SK-N-SH (cell line): ENCODE measurements around the gene LIME1.

ENCODE experiments used
- CHD2 ChIP-seq: fragments of 150-350 bp; IDR thresholded peaks from 2 replicates; pipeline ENCODE4 v1.6.1; 2018; ENCODE audit warnings: low read length; ENCODE audit not compliant: partially characterized antibody
- EZH2phosphoT487 ChIP-seq: fragments of 200-600 bp; sonication (generic); IDR thresholded peaks from 2 replicates; pipeline ENCODE4 v1.6.1; 2017; ENCODE audit warnings: low read depth, mixed run types, mild to moderate bottlenecking, antibody characterized with exemption, moderate library complexity, borderline replicate concordance
- FOXM1 ChIP-seq: IDR thresholded peaks from 2 replicates; pipeline ENCODE4 v1.4.0; 2012; ENCODE audit warnings: low read depth, mild to moderate bottlenecking
- GABPA ChIP-seq: IDR thresholded peaks from 2 replicates; pipeline ENCODE4 v1.4.0; 2012; ENCODE audit warnings: low read depth, mild to moderate bottlenecking
- JUND ChIP-seq: IDR thresholded peaks from 2 replicates; pipeline ENCODE4 v1.4.0; 2012
- POLR2AphosphoS5 ChIP-seq: IDR thresholded peaks from 2 replicates; pipeline ENCODE4 v1.6.1; 2012; ENCODE audit warnings: low read depth, low read length
- TF ChIP-seq, protein P1 (sequence below): IDR thresholded peaks from 2 replicates; pipeline ENCODE4 v1.6.1; 2012; ENCODE audit warnings: mild to moderate bottlenecking, low read depth, low read length, moderate library complexity
- TF ChIP-seq, protein P2 (sequence below): fragments of 200-600 bp; sonication (generic); IDR thresholded peaks from 2 replicates; pipeline ENCODE4 v1.6.1; 2017; ENCODE audit warnings: antibody characterized with exemption, mild to moderate bottlenecking, moderate library complexity

DNA sequence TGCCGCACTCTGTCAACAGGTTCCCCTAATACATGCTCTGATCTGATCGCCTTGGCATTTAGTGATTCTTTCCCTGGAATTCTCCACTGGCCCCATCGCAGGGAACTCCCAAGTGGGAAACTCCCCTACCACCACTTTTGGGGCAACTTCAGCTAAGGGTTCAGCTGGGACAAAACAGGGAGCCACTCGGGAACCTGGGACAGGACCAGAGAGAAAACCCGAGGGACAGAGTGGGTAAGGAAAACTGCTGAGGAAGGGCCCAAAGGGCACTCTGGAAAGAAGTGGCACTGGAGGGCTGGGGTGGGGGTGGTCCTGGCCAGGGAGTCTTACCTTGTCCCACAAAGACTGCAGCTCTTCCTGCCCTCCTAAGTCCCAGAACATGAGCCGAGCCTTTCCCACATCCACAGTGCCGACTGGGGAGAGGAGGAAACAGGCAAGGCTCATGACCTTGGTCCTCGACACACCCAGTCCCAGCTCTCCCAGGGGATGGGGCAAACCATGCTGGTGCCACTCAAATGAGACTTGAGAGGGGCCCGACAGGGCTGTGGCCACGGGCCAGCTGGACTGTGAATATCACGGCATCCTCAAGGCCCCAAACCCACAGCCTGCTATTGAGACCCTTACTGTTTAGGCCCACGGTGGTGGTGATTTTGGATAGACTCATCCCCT is 30.3 kb upstream of the LIME1 start:
- TF ChIP-seq POLR2AphosphoS5 = no peak
- TF ChIP-seq, protein P1, sequence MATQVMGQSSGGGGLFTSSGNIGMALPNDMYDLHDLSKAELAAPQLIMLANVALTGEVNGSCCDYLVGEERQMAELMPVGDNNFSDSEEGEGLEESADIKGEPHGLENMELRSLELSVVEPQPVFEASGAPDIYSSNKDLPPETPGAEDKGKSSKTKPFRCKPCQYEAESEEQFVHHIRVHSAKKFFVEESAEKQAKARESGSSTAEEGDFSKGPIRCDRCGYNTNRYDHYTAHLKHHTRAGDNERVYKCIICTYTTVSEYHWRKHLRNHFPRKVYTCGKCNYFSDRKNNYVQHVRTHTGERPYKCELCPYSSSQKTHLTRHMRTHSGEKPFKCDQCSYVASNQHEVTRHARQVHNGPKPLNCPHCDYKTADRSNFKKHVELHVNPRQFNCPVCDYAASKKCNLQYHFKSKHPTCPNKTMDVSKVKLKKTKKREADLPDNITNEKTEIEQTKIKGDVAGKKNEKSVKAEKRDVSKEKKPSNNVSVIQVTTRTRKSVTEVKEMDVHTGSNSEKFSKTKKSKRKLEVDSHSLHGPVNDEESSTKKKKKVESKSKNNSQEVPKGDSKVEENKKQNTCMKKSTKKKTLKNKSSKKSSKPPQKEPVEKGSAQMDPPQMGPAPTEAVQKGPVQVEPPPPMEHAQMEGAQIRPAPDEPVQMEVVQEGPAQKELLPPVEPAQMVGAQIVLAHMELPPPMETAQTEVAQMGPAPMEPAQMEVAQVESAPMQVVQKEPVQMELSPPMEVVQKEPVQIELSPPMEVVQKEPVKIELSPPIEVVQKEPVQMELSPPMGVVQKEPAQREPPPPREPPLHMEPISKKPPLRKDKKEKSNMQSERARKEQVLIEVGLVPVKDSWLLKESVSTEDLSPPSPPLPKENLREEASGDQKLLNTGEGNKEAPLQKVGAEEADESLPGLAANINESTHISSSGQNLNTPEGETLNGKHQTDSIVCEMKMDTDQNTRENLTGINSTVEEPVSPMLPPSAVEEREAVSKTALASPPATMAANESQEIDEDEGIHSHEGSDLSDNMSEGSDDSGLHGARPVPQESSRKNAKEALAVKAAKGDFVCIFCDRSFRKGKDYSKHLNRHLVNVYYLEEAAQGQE = no peak
- no peak for TF ChIP-seq EZH2phosphoT487
- no peak for TF ChIP-seq FOXM1
- TF ChIP-seq, protein P2, sequence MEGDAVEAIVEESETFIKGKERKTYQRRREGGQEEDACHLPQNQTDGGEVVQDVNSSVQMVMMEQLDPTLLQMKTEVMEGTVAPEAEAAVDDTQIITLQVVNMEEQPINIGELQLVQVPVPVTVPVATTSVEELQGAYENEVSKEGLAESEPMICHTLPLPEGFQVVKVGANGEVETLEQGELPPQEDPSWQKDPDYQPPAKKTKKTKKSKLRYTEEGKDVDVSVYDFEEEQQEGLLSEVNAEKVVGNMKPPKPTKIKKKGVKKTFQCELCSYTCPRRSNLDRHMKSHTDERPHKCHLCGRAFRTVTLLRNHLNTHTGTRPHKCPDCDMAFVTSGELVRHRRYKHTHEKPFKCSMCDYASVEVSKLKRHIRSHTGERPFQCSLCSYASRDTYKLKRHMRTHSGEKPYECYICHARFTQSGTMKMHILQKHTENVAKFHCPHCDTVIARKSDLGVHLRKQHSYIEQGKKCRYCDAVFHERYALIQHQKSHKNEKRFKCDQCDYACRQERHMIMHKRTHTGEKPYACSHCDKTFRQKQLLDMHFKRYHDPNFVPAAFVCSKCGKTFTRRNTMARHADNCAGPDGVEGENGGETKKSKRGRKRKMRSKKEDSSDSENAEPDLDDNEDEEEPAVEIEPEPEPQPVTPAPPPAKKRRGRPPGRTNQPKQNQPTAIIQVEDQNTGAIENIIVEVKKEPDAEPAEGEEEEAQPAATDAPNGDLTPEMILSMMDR = no peak
- no peak for TF ChIP-seq GABPA
- TF ChIP-seq CHD2 = no peak
- no peak for TF ChIP-seq JUND
